Endothelial cell of umbilical vein (primary cell): ENCODE results near the gene XRCC6. TPM values are rescaled to one million over a fixed set of nuclear protein-coding genes. Genes with fewer than 3 reads are reported as not detected.

Experiments used
- BruUV-seq: library from RNA; stranded (reverse); fragments of 400-500 nt; replicated peaks from 2 replicates; lab custom pipeline; 2021; lab: Mats Ljungman, UMichigan
- CTCF ChIA-PET: fragments of 300-600, 350-600 bp; sonication (Branson Sonifier 250); formaldehyde crosslinking; loops from one replicate; lab custom pipeline; 2021; ENCODE audit warnings: antibody characterized with exemption, inconsistent platforms; lab: Charles Lee
- POLR2A ChIA-PET: fragments of 300-600, 350-600 bp; sonication (Branson Sonifier 250); formaldehyde crosslinking; loops from one replicate; lab custom pipeline; 2021; ENCODE audit warnings: antibody characterized with exemption, inconsistent platforms; lab: Charles Lee
- DNase-seq: peaks from one replicate; pipeline ENCODE4 v3.0.0-alpha.2; 2011; ENCODE audit warnings: low read depth, low spot score
- FAIRE-seq: peaks from 2 replicates; lab custom pipeline; 2011; peaks lifted over from hg19 to GRCh38; lab: Jason Lieb, UNC
- H2AFZ ChIP-seq: 2 replicates; pipeline ENCODE4 v1.6.0; 2012; ENCODE audit warnings: low read depth, low read length, control low read depth, inconsistent platforms
- H3K27ac ChIP-seq: 2 replicates; pipeline ENCODE4 v1.5.1; 2011; ENCODE audit warnings: low read depth, mild to moderate bottlenecking, control low read depth, low read length, moderate library complexity; ENCODE audit not compliant: insufficient read depth
- H3K27me3 ChIP-seq, 2 experiments: 2 replicates each; pipeline versions ENCODE4 v1.6.0 to v1.6.1; 2011; ENCODE audit warnings: low read length in 2 of 2, mixed read lengths in 1 of 2; ENCODE audit not compliant: control insufficient read depth in 2 of 2, insufficient read depth in 2 of 2
- H3K36me3 ChIP-seq, 2 experiments: 2 replicates in 1 of 2; 3 replicates in 1 of 2; pipeline ENCODE4 v1.5.1; 2011; ENCODE audit warnings: low read length in 2 of 2, mild to moderate bottlenecking in 1 of 2, moderate library complexity in 1 of 2; ENCODE audit not compliant: control insufficient read depth in 2 of 2, insufficient read depth in 2 of 2; ENCODE audit errors: extremely low read depth in 1 of 2
- H3K4me1 ChIP-seq: 3 replicates; pipeline ENCODE4 v1.5.1; 2011; ENCODE audit warnings: mild to moderate bottlenecking, low read length; ENCODE audit not compliant: control insufficient read depth, insufficient read depth; ENCODE audit errors: extremely low read depth
- H3K4me2 ChIP-seq: 2 replicates; pipeline ENCODE4 v1.6.1; 2011; ENCODE audit warnings: low read length, control low read depth, mixed read lengths; ENCODE audit not compliant: insufficient read depth
- H3K4me3 ChIP-seq, 3 experiments: fragments of 200-600 bp in 1 of 3; sonication (generic), shearing (Covaris generic) in 1 of 3; replicated peaks in 1 of 3; 2 replicates each; pipeline ENCODE4 v1.5.1; 2011 to 2016; ENCODE audit warnings: control low read depth in 3 of 3, low read length in 3 of 3, mild to moderate bottlenecking in 2 of 3, inconsistent platforms in 1 of 3, low read depth in 1 of 3, moderate library complexity in 1 of 3; ENCODE audit not compliant: insufficient read depth in 1 of 3
- H3K79me2 ChIP-seq: 2 replicates; pipeline ENCODE4 v1.6.0; 2012; ENCODE audit warnings: low read length, inconsistent platforms; ENCODE audit not compliant: control insufficient read depth, insufficient read depth
- H3K9ac ChIP-seq: replicated peaks from 2 replicates; pipeline ENCODE3; 2011; ENCODE audit warnings: low read length, control low read depth; ENCODE audit not compliant: insufficient read depth; ENCODE audit errors: extremely low read depth
- H3K9me1 ChIP-seq: replicated peaks from 3 replicates; pipeline ENCODE4 v1.6.0; 2011; ENCODE audit warnings: mild to moderate bottlenecking, low read length; ENCODE audit not compliant: control insufficient read depth, insufficient read depth; ENCODE audit errors: extremely low read depth
- H3K9me3 ChIP-seq: replicated peaks from 2 replicates; pipeline ENCODE4 v1.5.1; 2012; ENCODE audit warnings: low read length, inconsistent platforms; ENCODE audit not compliant: control insufficient read depth, insufficient read depth
- H4K20me1 ChIP-seq: replicated peaks from 2 replicates; pipeline ENCODE3; 2011; ENCODE audit warnings: mild to moderate bottlenecking, low read length; ENCODE audit not compliant: control insufficient read depth, insufficient read depth; ENCODE audit errors: extremely low read depth
- EZH2 ChIP-seq: IDR thresholded peaks from 2 replicates; pipeline ENCODE4 v1.6.1; 2012; ENCODE audit warnings: borderline replicate concordance, low read depth, mild to moderate bottlenecking, moderate library complexity, low read length, inconsistent platforms; ENCODE audit not compliant: severe bottlenecking
- FOS ChIP-seq: IDR thresholded peaks from 2 replicates; pipeline ENCODE4 v1.6.1; 2011; ENCODE audit warnings: mild to moderate bottlenecking, low read length, moderate library complexity, borderline replicate concordance; ENCODE audit not compliant: insufficient read depth
- GATA2 ChIP-seq: IDR thresholded peaks from 2 replicates; pipeline ENCODE4 v1.7.0; 2011; ENCODE audit warnings: low read depth, mild to moderate bottlenecking, moderate library complexity, mixed read lengths, low read length; ENCODE audit not compliant: insufficient read length, insufficient read depth
- JUN ChIP-seq: IDR thresholded peaks from 2 replicates; pipeline ENCODE4 v1.6.1; 2011; ENCODE audit warnings: borderline replicate concordance, low read depth; ENCODE audit not compliant: insufficient read length, insufficient read depth
- MAX ChIP-seq: IDR thresholded peaks from 2 replicates; pipeline ENCODE4 v1.6.1; 2011; ENCODE audit not compliant: insufficient read depth, insufficient read length
- MYC ChIP-seq: IDR thresholded peaks from one replicate; pipeline ENCODE4 v1.6.1; 2011; ENCODE audit warnings: mild to moderate bottlenecking, low read depth, low read length
- POLR2AphosphoS5 ChIP-seq: IDR thresholded peaks from 2 replicates; pipeline ENCODE4 v1.6.1; 2012; ENCODE audit warnings: low read depth, mild to moderate bottlenecking, control low read depth, low read length, moderate library complexity; ENCODE audit not compliant: insufficient read depth
- dilution Hi-C: fragments of 300-500 bp; cut with MboI; formaldehyde crosslinking; loops from one replicate; pipeline ENCODE4 v1.15.0; 2019; ENCODE audit warnings: low sequenced_read_pairs; ENCODE audit not compliant: extremely low pct_ligation_motif_present
- intact Hi-C: fragments of 100-400 bp; cut with micrococcal nuclease; formaldehyde crosslinking; loops from one replicate; pipeline ENCODE4 v1.10.0; 2022
- polyA plus RNA-seq, 4 experiments: library from polyadenylated mRNA; depleted of rRNA in 3 of 4; stranded (reverse) in 3 of 4; unstranded in 1 of 4; fragments of >200 nt; gene quantifications; 2 replicates each; pipeline versions ENCODE4 v1.2.1 to v1.2.3, GENCODE V29; 2011 to 2012; ENCODE audit warnings: missing spikeins in 1 of 4
- total RNA-seq: library from RNA; stranded (reverse); gene quantifications from 2 replicates; pipeline ENCODE4 v1.2.3, GENCODE V29; 2021
- TF ChIP-seq, protein P1 (sequence below), 2 donors: IDR thresholded peaks; 1 replicate in 1 of 2; 2 replicates in 1 of 2; pipeline ENCODE4 v1.5.1; 2011; ENCODE audit warnings: low read length in 2 of 2, mild to moderate bottlenecking in 2 of 2, moderate library complexity in 2 of 2, control low read depth in 1 of 2, inconsistent platforms in 1 of 2, low read depth in 1 of 2; ENCODE audit not compliant: insufficient read depth in 1 of 2; ENCODE audit errors: extremely low read depth in 1 of 2

XRCC6 gene
- total and polyA plus RNA-seq, 2 donors (not counting 3 experiments of a cell fraction or from before 2014, with no cell fraction given) = 117 to 309 TPM

DNA sequence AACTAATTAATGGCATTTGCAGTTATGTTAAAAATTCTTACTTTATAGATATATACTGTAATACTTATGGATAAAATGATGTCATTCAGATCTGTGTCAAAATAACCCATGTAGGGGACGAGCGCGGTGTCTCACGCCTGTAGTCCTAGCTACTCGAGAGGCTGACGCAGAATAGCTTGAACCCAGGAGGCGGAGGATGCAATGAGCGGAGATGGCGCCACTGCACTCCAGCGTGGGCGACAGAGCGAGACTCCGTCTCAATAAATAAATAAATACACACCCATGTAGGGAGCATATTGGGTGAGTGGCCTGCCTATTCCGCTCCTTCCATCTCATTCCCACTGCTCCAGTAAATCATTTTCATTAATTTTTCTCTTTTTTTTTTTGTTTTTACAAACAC is 60.5 kb downstream of the XRCC6 start:
- Histone ChIP-seq H3K27me3 (no peaks in the 10 kb centered on the region), H3K79me2 (peaks cover 78% of the 10 kb centered on the region), H3K36me3 (peaks cover 0 to 15% of the 10 kb centered on the region in 2 experiments), H3K9me3 (no peaks in the 10 kb centered on the region), H3K9ac (peak overlapping the region; percentile 70), H4K20me1 (no peaks in the 10 kb centered on the region), H3K9me1 (no peaks in the 10 kb centered on the region), H3K4me2 (peak overlapping the region; percentile 3), H3K4me3 (peak overlapping the region; percentile 11 to 63 (median 60)), H3K4me1 (peaks cover 4% of the 10 kb centered on the region), H3K27ac (peak overlapping the region; percentile 62), H2AFZ (no peak overlapping the region)
- CTCF ChIA-PET = interaction anchor here (1.9 to 2.0 kb wide), 2 partner anchors 15 to 259 kb away, joined by 4 to 7 read pairs; no protein-coding TSS in a partner anchor
- no TSS peak for BruUV-seq
- dilution Hi-C loops = no loop called here
- intact Hi-C loops = no loop called here
- FAIRE-seq = no peak
- TF ChIP-seq FOS = no peak
- no peak for TF ChIP-seq JUN
- TF ChIP-seq MAX = no peak
- no peak for TF ChIP-seq GATA2
- TF ChIP-seq, protein P1, sequence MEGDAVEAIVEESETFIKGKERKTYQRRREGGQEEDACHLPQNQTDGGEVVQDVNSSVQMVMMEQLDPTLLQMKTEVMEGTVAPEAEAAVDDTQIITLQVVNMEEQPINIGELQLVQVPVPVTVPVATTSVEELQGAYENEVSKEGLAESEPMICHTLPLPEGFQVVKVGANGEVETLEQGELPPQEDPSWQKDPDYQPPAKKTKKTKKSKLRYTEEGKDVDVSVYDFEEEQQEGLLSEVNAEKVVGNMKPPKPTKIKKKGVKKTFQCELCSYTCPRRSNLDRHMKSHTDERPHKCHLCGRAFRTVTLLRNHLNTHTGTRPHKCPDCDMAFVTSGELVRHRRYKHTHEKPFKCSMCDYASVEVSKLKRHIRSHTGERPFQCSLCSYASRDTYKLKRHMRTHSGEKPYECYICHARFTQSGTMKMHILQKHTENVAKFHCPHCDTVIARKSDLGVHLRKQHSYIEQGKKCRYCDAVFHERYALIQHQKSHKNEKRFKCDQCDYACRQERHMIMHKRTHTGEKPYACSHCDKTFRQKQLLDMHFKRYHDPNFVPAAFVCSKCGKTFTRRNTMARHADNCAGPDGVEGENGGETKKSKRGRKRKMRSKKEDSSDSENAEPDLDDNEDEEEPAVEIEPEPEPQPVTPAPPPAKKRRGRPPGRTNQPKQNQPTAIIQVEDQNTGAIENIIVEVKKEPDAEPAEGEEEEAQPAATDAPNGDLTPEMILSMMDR (IDR thresholded peaks at IDR 0.05; ENCODE audit: extremely low read depth in 1 of 2, insufficient read depth in 1 of 2, low read depth in 1 of 2, low read length in 2 of 2) = no peak
- no peak for TF ChIP-seq POLR2AphosphoS5
- no peak for TF ChIP-seq EZH2
- no peak for TF ChIP-seq MYC
- POLR2A ChIA-PET = no interaction called here
- peak; percentile 10 for DNase-seq
